ENCODE results near the gene CPN2.

CPN2 gene

DNA sequence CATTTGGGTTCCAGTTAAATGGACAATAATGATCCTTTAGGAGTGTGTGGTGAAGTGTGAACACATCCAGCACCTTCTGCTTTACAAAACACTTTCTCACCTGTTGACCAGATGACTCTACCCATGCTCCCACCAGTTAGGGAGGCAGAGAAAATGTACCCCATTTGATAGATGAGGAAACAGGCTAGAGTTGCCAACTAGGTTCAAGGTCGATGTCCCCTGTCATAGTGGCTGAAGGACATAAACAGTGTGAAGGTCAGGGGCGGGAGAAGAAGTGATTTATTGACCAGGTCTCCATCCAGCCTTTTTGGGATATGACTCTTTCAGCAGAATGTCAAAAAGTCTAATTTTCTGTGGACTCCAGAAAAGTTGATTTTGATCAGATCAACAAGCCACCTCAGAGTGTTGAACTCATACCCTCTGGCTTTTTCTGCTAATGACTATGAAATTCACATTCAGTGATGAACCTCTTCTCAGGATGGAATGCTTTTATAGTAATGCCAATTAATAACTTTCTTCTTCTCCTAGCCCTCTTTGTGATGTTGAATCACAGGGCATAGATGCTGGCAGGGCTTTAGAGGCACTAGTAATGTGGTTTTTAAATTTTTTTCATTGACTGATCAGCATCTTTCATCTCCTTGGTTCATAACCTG lies 57.5 kb downstream of the CPN2 start:
- no peak for DNase-seq

DNA sequence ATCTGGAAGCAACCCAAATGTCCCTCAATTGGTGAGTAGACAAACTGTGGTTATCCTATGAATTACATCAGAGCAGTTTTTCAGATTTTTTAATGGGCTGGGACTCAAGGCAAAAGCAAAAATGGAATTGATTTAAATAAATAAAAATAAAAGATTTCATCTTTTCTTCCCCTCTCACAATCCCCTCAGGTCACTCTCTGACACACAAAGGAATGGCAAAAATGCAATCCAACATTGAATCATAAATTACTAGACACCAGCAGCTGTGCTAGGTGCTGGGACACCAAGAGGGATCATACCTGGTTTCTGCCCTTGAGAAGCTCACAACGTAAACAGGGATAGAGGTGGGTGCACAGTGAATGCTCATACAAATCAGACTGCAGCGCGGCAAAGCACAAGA lies 58.8 kb downstream of the CPN2 start:
- no peak for DNase-seq
